CD14-positive monocyte (primary cell): ENCODE results near the gene PLCH2. TPM values are rescaled to one million over a fixed set of nuclear protein-coding genes. Genes with fewer than 3 reads are reported as not detected.
A peak's percentile ranks its signal among the peaks of the same experiment; 100 is the strongest.

ENCODE experiments used
- DNase-seq, 3 donors: peaks; one replicate each; pipeline ENCODE4 v3.0.0-alpha.2; 2011 to 2022
- H2AFZ ChIP-seq: 2 replicates; pipeline ENCODE4 v1.6.0; 2012; ENCODE audit warnings: mild to moderate bottlenecking, low read depth, low read length, inconsistent platforms; ENCODE audit not compliant: insufficient read depth, poor library complexity, severe bottlenecking
- H3K27ac ChIP-seq, 2 donors: 1 replicate in 1 of 2; 2 replicates in 1 of 2; pipeline ENCODE4 v1.5.1; 2012 to 2013; ENCODE audit warnings: low read length in 2 of 2, control low read depth in 1 of 2, inconsistent platforms in 1 of 2, low read depth in 1 of 2, mild to moderate bottlenecking in 1 of 2
- H3K27me3 ChIP-seq, 2 donors: one replicate each; pipeline versions ENCODE4 v1.6.0 to v1.6.1; 2011 to 2013; ENCODE audit warnings: low read length in 2 of 2; ENCODE audit not compliant: control insufficient read depth in 2 of 2, insufficient read depth in 2 of 2
- H3K36me3 ChIP-seq, 2 donors: replicated peaks in 1 of 2; 1 replicate in 1 of 2; 2 replicates in 1 of 2; pipeline versions ENCODE4 v1.5.1 to v1.6.1; 2012 to 2013; ENCODE audit warnings: low read length in 2 of 2, control low read depth in 1 of 2, inconsistent platforms in 1 of 2, mild to moderate bottlenecking in 1 of 2; ENCODE audit not compliant: insufficient read depth in 2 of 2, control insufficient read depth in 1 of 2
- H3K4me1 ChIP-seq, 2 donors: 1 replicate in 1 of 2; 2 replicates in 1 of 2; pipeline versions ENCODE4 v1.5.1 to v1.6.1; 2012 to 2013; ENCODE audit warnings: low read length in 2 of 2, control low read depth in 1 of 2, inconsistent platforms in 1 of 2, mild to moderate bottlenecking in 1 of 2, moderate library complexity in 1 of 2; ENCODE audit not compliant: insufficient read depth in 2 of 2, control insufficient read depth in 1 of 2
- H3K4me2 ChIP-seq: replicated peaks from 2 replicates; pipeline ENCODE3; 2012; ENCODE audit warnings: low read length, moderate library complexity, mild to moderate bottlenecking; ENCODE audit not compliant: poor library complexity, severe bottlenecking; ENCODE audit errors: extremely low read depth
- H3K4me3 ChIP-seq, 3 experiments: fragments of 200-600 bp in 1 of 3; sonication (generic) in 1 of 3; replicated peaks in 1 of 3; 1 replicate in 2 of 3; 2 replicates in 1 of 3; pipeline ENCODE4 v1.5.1; 2011 to 2013; ENCODE audit warnings: low read length in 3 of 3, mild to moderate bottlenecking in 3 of 3, control low read depth in 2 of 3, low read depth in 2 of 3, inconsistent platforms in 1 of 3, moderate library complexity in 1 of 3
- H3K79me2 ChIP-seq: 2 replicates; pipeline ENCODE4 v1.6.0; 2012; ENCODE audit warnings: mild to moderate bottlenecking, control low read depth, inconsistent platforms, low read length, moderate library complexity; ENCODE audit not compliant: insufficient read depth
- H3K9ac ChIP-seq: 2 replicates; pipeline ENCODE4 v1.6.0; 2017; ENCODE audit warnings: low read length, mild to moderate bottlenecking; ENCODE audit not compliant: insufficient read depth, poor library complexity, severe bottlenecking
- H3K9me3 ChIP-seq, 2 donors: replicated peaks in 1 of 2; 1 replicate in 1 of 2; 2 replicates in 1 of 2; pipeline versions ENCODE4 v1.5.1 to v1.6.1; 2012 to 2013; ENCODE audit warnings: low read length in 2 of 2, control low read depth in 1 of 2; ENCODE audit not compliant: control insufficient read depth in 1 of 2, insufficient read depth in 1 of 2
- H4K20me1 ChIP-seq: 2 replicates; pipeline ENCODE4 v1.6.0; 2012; ENCODE audit warnings: mild to moderate bottlenecking, low read length, control low read depth, moderate library complexity; ENCODE audit not compliant: insufficient read depth
- H3K27ac Mint-ChIP-seq, 7 donors: one replicate each; pipeline ENCODE4 v1.8.0; 2020; ENCODE audit warnings: mild to moderate bottlenecking in 7 of 7, mixed read lengths in 7 of 7, moderate library complexity in 6 of 7, inconsistent platforms in 2 of 7
- H3K27me3 Mint-ChIP-seq, 3 donors: one replicate each; pipeline ENCODE4 v1.8.0; 2021 to 2022; ENCODE audit warnings: low read depth in 3 of 3, mild to moderate bottlenecking in 3 of 3, mixed read lengths in 3 of 3, moderate library complexity in 3 of 3, inconsistent platforms in 1 of 3
- H3K36me3 Mint-ChIP-seq, 2 donors: one replicate each; pipeline ENCODE4 v1.8.0; 2020; ENCODE audit warnings: mixed read lengths in 2 of 2, inconsistent platforms in 1 of 2, mild to moderate bottlenecking in 1 of 2
- H3K4me1 Mint-ChIP-seq: one replicate; pipeline ENCODE4 v1.8.0; 2020; ENCODE audit warnings: mild to moderate bottlenecking, mixed read lengths
- H3K4me3 Mint-ChIP-seq, 2 donors: one replicate each; pipeline ENCODE4 v1.8.0; 2020; ENCODE audit warnings: mild to moderate bottlenecking in 2 of 2, mixed read lengths in 2 of 2, moderate library complexity in 1 of 2
- H3K9me3 Mint-ChIP-seq, 7 donors: one replicate each; pipeline ENCODE4 v1.8.0; 2020 to 2022; ENCODE audit warnings: mixed read lengths in 7 of 7, mild to moderate bottlenecking in 6 of 7, moderate library complexity in 6 of 7, inconsistent platforms in 2 of 7
- WGBS: methylation state at CpG from one replicate; pipeline ENCODE4 v1.1.5; 2013; ENCODE audit warnings: missing lambda C conversion rate; ENCODE audit not compliant: insufficient coverage; 5-methylcytosine and 5-hydroxymethylcytosine counted together
- intact Hi-C, 2 donors: fragments of 100-400 bp; cut with micrococcal nuclease; formaldehyde crosslinking; loops; one replicate each; pipeline versions ENCODE4 v1.15.0 to v1.15.1; 2023
- polyA plus RNA-seq, 3 donors: library from polyadenylated mRNA; depleted of rRNA in 1 of 3; unstranded in 2 of 3; stranded (reverse) in 1 of 3; fragments of 300-500 nt in 2 of 3; fragments of >200 nt in 1 of 3; fragmentation: Illumina TruSeq in 2 of 3; gene quantifications; 1 replicate in 2 of 3; 2 replicates in 1 of 3; pipeline ENCODE4 v1.2.3, GENCODE V29; 2012 to 2021
- TF ChIP-seq, protein P1 (sequence below): fragments of 200-600 bp; IDR thresholded peaks from one replicate; pipeline ENCODE4 v1.8.0; 2022; ENCODE audit warnings: antibody characterized with exemption, mild to moderate bottlenecking

Gene PLCH2
- polyA plus RNA-seq, 3 donors = 1.2 TPM; not detected in 2

DNA sequence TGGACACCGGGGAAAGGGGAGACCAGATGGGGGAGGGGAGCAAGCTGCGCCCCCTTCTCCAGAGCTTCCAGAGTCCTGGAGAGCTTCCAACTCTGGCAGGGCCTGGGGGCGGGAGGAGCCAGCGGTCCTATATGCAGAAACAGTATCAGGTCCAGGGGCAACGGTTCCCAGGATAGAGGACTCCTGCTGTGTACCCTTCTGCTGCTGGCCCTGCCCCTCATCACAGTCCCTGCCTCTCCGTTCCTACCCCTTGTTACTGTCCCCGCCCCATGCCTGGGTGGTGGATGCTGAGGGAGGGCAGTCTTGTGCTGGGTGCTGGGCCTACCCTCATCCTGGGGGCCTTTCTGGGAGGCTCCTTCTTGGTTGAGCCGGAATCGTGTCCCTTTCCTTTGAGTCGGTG is 44.6 kb upstream of the PLCH2 start:
- no peak overlapping the region for H3K4me3 ChIP-seq
- H3K9me3 ChIP-seq = peaks cover 0 to 13% of the 10 kb centered on the region in 2 donors
- H3K36me3 ChIP-seq = no peaks in the 10 kb centered on the region
- 89% methylated on average over 7 of the region's 10 CpGs for WGBS
- Mint-ChIP-seq H3K36me3 (no peaks in the 10 kb centered on the region), H3K27ac (no peak overlapping the region), H3K9me3 (peaks cover 11 to 15% (median 13%) of the 10 kb centered on the region in 7 donors), H3K4me3 (no peak overlapping the region), H3K27me3 (peaks cover 4 to 13% (median 9%) of the 10 kb centered on the region in 3 donors), H3K4me1 (no peaks in the 10 kb centered on the region)
- TF ChIP-seq, protein P1, sequence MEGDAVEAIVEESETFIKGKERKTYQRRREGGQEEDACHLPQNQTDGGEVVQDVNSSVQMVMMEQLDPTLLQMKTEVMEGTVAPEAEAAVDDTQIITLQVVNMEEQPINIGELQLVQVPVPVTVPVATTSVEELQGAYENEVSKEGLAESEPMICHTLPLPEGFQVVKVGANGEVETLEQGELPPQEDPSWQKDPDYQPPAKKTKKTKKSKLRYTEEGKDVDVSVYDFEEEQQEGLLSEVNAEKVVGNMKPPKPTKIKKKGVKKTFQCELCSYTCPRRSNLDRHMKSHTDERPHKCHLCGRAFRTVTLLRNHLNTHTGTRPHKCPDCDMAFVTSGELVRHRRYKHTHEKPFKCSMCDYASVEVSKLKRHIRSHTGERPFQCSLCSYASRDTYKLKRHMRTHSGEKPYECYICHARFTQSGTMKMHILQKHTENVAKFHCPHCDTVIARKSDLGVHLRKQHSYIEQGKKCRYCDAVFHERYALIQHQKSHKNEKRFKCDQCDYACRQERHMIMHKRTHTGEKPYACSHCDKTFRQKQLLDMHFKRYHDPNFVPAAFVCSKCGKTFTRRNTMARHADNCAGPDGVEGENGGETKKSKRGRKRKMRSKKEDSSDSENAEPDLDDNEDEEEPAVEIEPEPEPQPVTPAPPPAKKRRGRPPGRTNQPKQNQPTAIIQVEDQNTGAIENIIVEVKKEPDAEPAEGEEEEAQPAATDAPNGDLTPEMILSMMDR = no peak
- no peaks in the 10 kb centered on the region for H3K4me1 ChIP-seq
- no peaks in the 10 kb centered on the region for H3K79me2 ChIP-seq
- H3K9ac ChIP-seq = peak overlapping the region; percentile 4
- H2AFZ ChIP-seq = no peak overlapping the region
- no peak overlapping the region for H3K4me2 ChIP-seq
- DNase-seq = no peak
- intact Hi-C loops = no loop called here
- H3K27ac ChIP-seq = no peak overlapping the region
- H4K20me1 ChIP-seq = no peaks in the 10 kb centered on the region
- H3K27me3 ChIP-seq = no peaks in the 10 kb centered on the region

DNA sequence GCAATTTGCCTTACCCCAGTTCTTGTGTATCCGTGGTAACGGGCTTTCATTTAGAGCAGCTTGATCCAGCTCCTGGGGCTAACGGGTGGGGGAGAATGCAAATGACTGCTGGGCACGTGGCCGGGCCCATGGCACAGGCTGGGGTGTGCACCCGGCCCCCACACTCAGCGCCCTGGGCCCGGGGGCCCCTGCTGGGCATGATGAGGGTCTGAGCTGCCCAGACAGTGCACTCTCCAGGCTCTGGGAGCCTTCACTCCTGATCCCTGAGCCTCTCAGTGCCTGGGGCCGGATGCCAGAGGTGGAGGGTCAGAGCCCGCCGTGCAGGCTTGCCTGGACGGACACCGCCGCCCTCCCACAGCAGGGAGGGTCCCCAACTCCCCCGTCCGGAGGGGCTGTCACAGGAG is 43.6 kb upstream of the PLCH2 start:
- 94% methylated on average over 13 of the region's 16 CpGs for WGBS
- Histone ChIP-seq H3K9ac (no peak overlapping the region), H3K79me2 (no peaks in the 10 kb centered on the region), H4K20me1 (no peaks in the 10 kb centered on the region), H3K27me3 (no peaks in the 10 kb centered on the region), H3K4me3 (no peak overlapping the region), H3K4me1 (no peaks in the 10 kb centered on the region), H3K36me3 (no peaks in the 10 kb centered on the region), H3K4me2 (no peak overlapping the region), H3K9me3 (peaks cover 0 to 13% of the 10 kb centered on the region in 2 donors), H2AFZ (no peak overlapping the region), H3K27ac (no peak overlapping the region)
- DNase-seq = no peak
- intact Hi-C loops = no loop called here
- Mint-ChIP-seq H3K36me3 (no peaks in the 10 kb centered on the region), H3K27me3 (peaks cover 4 to 16% (median 9%) of the 10 kb centered on the region in 3 donors), H3K27ac (no peak overlapping the region), H3K4me1 (no peaks in the 10 kb centered on the region), H3K9me3 (peaks cover 11 to 15% (median 13%) of the 10 kb centered on the region in 7 donors), H3K4me3 (no peak overlapping the region)
- TF ChIP-seq, protein P1 = no peak
